HG03175 (cell line): ENCODE data around the gene MAP1B.
"Not testable (repeated sequence)": the region's sequence is repeated elsewhere in the genome, so short reads cannot be mapped to it uniquely, and the experiment has no call there.

ENCODE experiments used
- ATAC-seq: cut with Tn5 transposase; IDR thresholded peaks from one replicate; pipeline ENCODE4 v1.9.1; 2021; ENCODE audit warnings: mild to moderate bottlenecking, moderate library complexity; ENCODE audit not compliant: unreplicated experiment

Gene MAP1B

DNA sequence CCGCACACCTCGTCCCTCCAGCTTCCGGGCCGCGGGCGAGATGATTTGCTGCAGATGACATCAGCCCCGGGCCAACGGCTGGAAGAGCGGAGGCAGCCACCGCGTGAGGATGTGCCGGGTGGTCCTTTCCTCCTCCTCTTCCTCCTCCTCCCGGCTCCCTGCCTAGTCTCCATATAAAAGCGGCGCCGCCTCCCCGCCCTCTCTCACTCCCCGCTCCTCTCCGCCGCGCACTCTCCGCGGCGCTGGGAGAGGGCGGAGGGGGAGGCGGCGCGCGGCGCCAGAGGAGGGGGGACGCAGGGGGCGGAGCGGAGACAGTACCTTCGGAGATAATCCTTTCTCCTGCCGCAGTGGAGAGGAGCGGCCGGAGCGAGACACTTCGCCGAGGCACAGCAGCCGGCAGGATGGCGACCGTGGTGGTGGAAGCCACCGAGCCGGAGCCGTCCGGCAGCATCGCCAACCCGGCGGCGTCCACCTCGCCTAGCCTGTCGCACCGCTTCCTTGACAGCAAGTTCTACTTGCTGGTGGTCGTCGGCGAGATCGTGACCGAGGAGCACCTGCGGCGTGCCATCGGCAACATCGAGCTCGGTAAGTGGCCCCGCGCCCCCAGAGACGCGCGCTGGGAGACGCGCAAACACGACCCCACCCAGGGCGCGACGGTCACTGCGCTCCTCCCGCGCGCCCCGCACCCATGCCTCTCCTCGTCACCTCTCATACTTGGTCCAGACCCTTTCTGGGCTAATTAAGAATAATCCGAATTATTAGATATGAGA, at the start of gene MAP1B:
TSS of gene MAP1B (plus strand) at position 345 of the 770 bp plus-strand sequence. CDS start at position 402, 57 bp downstream.
- ATAC-seq, result no peak

DNA sequence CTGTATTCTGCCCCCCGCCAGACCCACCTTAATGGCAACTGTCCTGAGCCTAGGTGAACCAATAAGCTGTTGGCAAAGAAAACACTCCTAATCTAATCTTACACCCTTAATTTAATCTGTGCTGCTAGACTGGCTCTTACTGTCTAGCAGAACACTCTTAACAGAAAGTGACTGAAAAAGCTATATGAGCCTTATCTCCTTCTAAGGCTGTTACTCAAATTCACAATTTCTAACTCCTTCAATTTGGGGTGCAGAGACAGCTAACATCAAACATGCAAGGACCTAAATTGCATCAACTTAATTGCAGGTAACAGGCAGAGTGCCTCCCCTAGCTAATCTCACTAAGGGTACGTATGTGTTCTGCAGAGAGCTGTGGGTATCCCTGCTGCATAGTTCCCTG, 49.5 kb upstream of the MAP1B start:
- no peak for ATAC-seq

DNA sequence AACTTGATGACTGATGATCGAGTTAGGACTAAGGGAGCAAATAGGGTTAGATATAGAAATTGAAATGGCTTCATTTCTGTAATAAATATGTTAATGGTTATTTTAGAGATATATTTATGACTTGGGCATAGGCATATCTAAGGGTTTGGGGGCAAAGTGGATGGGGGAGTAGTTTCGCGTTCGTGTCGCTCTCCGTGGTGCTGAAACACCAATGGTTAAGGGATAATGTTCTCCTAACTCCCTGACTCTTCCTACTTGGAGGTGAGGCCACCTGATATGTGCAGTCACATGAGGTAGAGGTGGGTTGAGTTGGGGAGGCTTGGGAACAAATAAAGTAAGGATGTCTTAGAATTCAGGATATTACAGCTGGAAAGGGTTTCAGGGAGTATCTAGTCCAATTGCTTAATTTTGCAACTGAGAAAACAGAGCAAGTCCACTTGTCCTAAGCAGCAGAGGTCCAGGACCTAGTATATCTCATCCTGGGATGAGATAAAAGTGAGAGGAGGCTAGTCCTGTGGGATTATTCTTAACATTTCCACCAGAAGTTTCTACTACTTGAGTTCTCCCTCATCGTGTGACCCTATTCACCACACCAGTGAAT, 44.0 kb upstream of the MAP1B start:
- no peak for ATAC-seq

DNA sequence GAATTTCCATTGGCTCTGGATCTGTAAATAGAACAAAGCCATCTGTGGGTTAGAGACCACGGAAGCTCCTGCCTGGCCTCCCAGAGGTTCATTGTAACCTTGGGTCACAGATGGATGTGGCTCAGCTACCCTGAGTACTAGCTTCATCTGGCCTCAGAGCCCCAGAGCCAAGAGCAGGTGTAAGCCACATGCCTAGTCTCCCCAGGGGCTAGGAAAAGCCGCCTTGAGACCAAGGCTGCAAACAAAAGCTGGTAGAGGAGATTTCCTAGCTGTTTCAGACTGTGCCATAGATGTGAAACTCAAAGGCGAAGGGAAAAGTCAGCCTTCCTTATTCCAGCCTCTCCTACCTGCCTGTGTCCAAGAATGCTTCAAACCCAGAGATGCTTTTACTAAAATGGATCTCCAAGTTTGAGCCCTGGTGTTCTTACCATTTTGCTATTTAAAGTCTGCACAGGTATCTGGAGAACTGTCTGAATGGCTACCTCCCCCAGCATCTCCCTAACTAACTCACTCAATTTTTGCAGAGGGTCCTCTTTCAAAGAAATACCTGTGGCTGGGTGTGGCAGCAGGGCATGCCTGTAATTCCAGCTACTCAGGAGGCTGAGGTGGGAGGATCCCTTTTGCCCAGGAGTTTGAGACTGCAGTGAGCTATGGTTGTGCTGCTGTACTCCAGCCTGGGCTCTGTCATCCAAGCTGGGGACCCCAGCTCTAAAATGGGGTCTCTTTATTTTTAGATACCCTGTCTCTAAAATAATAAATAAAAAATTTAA, 42.3 kb upstream of the MAP1B start:
- ATAC-seq, result no peak

DNA sequence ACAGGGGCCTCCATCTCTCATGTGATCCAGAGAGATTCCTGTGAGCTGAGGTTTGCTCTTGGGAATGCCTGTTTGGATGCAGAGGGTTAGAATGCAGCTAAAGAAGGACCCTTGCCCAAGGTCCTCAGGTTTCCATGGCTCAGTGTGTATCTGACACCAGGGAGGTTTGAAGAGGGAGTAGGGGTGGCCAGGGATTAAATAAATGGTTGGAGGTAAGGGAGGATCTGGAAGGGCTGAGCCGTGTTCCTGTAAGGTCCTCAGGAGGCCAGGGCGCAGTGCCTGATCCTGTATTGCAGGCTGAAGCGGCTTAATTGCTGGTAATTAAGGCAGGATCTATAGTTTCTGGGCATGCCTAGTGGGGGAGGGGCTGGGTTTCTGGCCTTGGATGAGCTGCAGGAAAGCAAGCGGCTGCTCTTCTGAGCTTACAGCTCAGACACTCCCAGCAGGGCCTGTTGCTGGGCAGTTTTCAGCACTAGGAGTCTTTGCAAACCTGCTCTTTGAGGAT, 41.5 kb upstream of the MAP1B start:
- no peak for ATAC-seq

DNA sequence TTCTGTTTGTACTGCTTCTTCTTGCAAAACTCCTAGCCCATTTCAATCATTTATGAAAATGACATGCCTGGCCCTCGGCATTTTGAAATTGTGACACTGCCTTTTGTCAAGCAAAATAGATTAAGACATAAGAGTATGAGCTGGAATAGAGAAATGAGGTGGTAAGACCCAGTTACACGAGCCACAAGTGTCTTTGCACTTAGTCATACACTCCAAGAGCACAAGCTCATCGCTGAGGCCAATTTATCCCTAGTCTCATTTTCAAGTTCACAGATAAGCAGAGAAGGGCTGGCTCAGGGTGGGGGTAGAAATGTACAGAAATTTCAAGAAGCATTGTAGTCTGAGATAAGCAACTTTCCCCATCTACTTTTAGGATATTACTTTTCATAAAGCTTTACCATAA, 40.6 kb upstream of the MAP1B start:
- ATAC-seq, result no peak

DNA sequence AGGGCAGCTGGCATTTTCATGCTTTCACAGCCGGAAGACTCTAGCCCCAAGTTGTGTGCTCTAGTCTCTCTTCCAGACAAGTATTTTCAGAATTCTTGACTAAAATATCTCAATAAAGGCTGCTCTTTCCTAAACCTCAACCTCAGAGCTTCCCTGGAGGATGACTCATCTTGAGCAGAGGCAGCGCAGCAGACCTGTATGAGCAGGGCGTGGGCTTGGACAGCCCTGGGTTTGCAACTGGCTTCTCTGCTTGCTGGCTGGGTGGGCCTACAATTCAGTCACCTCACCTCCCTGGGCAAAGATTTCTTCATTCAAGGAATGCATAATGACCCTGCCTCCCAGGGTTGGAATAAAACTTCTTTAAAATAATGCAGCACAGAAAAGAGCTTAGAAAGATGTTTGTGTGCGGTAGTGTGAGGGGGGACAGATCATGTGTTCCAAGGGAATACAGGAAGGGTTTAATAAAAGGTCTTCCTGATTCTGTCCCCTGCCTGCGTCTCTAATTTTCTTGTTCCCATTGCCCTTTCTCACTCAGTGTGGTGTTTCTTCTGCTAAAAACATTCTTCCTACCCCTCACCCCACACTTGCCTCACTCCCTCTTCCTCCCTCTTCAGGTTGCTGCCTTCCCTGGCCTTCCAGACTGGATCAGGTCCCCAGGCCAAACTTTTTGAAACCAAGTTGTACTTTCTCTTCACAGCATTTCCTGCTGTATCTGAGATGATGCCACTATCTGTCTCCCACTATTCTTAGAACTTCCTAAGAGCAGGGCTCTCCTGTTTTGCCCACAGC, 39.4 kb upstream of the MAP1B start:
- no peak for ATAC-seq

DNA sequence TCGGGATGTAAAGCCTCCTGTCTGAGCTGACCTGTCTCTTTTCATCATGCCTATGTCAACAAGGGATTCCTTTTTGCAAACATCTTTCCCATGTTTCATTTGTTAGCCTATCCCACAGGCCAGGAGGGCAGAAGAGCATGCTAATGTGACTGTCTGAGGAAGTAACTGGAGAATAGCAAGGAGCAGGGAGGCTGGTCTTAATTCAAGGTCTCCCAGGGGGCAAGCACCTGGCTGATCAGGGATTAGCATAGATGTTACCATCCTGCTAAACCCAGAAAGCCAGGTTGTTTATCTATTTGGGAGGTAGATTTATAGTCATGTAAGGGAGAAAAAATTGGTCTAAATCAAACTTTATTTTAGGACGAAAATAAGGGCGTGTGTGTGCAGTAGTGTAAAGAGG, 36.7 kb upstream of the MAP1B start:
- no peak for ATAC-seq

DNA sequence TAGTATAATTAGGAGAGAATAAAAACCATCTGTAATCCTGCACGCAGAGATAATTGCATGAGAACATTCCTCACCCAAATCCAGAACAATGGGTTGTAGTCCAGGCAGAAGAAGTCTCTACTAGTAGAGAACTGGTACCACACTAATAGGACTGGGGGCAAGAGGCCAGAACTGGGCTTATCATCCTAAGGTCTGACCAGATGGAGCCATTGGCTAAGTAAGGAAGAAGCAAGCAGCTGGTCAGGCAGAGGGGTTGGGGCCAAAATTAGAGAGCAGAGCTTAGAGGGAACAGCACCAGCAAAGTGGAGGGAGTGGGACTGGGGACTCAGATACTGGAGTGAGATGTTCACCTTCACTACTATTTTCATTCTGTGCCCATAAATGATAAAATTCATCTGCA, 35.4 kb upstream of the MAP1B start:
- ATAC-seq, result no peak

DNA sequence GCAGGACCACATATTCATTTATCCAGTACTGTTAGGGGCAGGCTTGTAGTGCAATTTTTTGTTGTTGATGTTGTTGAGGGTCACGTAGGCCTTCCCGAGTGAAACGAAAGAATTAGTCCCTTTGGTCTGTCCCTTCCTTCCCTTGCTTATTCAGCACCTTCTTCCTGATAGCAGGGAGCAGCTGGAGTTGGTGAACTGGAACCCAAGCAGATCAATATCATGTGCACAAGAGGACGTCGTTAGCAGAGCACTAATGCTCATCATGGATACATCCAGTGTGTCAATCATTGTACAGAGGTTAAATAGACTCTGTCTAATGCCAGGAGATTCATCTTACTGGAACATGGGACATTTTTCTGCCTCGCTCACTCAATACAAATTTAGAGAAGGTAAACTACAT, 33.0 kb upstream of the MAP1B start:
- no peak for ATAC-seq

DNA sequence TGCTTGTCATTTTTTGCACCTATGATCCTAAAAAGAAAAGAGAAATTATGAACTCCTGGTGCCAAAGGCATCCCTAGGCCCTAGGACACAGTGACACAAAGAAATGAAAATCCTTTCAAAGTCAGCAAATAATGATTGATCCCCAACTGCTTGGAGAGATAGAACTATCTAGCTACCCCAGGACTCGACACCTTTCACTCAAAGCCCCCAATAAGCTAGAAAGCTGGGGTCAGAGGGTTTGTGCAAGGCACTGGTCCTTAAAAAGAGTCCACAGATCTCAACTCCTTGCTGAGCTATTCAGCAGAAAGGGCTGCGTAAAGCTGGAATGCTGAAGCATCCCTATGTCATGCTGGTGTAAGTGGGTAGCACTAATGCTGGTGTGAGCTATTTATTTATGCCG, 31.8 kb upstream of the MAP1B start:
- ATAC-seq, result no peak

DNA sequence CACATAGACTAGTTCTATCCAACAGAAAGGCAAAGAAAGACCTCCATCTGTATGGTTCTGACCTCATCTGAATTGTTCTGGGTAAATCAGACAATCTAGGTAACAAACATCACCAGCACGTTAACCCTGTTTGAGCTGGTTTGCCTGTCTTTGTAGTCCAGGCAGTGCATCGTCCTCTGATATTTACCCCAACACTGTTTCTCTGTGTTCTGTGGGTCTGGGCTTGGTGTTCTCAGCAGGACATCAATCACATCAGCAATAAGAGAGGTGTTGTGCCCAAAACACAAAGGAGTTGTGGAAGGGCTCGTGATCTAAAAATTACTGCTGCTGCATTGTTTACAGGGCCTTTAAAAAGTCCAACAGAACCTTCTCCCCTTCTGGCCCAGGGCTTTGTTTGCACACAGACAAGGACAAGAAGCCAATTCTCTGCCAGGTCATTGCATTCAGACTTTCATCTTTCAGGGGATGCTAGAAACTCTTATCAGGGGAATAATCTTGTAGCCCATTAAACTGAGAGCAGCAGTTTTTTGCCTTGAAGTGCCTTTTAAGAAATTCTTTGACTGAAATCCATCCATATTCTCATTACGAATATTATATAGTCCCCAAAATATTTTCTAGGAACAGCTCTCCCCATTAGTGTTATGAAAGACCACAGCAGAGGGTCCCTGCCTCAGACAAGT, 30.5 kb upstream of the MAP1B start:
- ATAC-seq, result no peak

DNA sequence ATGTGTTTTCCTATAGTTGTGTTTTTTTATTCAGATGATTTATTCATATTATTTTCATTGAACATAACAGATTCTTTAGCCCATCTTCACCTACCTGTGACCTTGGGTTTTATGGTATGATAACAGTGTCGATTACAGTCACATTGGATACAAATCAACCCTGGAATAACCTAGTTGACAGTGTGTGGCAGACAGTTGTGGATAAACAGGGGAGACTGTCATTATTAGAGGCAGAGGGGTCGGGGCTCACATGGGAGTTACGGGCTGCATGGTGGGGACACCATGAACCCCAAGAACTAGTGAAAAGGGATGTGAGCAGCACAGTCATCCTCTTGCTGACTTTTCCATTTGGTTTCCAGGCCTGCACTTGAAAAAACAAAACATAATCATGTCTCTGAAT, 29.9 kb upstream of the MAP1B start:
- ATAC-seq, result no peak

DNA sequence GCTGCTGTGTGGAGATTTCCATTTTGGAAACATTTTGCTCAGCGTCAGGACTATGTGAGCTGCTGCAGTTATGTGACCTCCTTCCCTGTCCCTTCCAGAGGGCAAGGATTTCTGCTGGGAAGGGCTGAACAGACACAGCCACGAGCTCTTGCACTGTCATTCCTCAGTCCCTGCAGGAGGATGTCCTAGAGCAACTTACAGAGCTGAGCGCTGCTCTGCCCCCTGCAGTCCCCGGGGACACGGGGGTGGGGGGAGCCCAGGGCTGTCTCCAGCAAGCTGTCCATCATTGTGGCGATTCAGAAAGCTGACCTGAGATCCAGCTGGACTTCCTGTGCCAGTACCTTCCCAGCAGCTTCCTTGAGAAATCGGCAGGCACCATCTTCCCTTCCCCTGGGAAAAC, 28.0 kb upstream of the MAP1B start:
- no peak for ATAC-seq

DNA sequence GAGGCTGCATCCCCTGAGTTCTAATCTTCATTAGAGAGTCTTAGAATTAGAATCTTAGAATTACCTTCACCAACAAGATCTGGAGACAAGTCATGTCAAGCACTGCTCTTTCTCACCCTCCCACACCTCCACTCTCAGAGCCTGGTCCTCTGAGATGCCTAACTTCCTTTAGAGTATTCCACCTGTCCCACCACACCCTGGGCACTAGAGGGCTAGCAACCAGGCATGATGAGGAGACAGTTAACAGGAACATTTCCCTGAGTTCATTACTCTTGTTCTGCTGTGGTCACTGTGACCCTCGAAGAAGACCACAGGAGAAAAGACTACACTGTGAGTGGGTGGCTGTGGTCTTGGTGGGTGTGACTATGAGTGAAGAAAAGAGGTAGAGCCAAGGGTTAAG, 25.2 kb upstream of the MAP1B start:
- no peak for ATAC-seq

DNA sequence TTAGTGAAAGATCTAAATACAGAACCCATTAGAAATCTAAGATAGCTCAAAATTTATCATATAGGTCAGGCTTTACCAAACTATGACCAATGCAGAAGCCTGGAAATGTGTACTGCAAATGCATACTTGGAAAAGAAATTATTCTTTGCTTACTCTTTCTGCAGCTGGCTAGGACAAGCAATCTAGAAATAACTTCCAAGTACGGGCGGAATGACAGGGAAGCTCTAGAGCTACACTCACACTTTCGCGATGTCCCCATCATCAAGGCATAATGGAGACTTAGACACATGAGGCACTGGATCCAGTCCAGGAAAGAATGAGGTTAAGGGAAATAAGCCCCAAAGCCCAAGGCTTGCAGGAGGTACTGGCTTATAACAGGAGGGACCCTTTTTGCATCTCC, 22.4 kb upstream of the MAP1B start:
- no peak for ATAC-seq

DNA sequence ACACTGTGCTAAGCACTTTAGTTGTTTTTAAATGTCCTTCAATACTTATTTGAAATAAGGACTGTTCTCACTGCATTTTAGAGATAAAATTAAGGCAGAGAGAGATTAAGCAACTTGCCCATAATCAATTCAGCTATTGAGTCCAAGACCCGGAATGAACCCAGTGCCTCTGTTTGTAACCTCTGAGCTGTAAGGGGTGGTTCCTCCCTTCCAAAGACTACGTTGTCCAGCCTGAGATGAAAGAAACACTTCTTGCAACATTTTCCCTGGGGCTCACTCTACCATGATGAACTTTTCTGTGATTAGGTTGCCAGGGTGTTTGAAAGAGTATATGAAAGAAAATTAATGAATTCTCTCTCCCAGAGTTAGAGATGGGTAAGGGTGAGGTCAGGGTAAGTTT, 22.0 kb upstream of the MAP1B start:
- ATAC-seq, result no peak

DNA sequence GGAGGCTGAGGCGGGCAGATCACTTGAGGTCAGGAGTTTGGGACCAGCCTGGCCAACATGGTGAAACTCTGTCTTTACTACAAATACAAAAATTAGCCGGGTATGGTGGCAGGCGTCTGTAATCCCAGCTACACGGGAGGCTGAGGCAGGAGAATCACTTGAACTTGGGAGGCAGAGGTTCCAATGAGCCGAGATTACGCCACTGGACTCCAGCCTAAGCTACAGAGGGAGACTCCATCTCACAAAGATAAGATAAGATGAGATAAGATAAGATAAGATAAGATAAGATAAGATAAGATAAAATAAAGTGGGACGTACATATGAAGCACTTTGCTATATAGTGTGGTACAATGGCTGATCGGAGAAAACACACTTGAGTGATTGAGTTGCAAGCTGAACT, 17.6 kb upstream of the MAP1B start:
- not testable (repeated sequence) for ATAC-seq

DNA sequence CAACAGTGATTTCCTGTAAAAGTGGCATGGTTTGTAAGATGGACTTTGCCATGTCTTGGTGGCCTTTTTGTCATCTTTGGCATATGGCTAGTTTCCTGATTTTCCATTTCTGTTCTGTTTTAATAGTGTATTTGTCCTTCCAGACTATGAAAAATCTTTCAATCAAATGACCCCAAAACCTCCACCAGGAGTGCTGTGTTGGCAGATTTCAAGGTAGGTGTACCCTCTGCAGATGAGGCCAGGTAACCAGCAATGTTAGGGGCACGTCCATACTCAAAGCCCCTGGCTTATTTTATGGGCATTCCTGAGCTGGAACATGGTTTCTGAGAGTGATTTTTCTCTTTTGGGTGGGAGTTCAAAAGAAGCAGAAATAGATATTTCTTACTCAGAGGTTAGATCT, 15.2 kb upstream of the MAP1B start:
- no peak for ATAC-seq

DNA sequence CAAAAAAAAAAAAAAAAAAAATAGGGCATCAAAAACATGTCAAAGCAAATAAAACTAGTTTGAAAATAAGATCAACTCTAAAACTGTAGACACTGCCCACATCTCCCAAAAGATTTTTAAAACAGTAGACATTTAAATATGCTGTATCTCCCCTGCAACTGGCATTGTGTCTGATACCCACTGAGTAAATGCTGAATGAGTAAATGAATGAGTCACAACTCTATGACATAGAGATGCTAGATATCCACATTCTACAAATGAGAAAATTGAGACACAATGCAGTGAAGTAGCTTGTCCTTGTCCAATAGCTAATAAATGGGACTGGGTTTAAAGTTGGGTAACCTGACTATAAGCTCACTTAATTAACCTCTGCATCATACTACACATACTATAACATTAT, 14.1 kb upstream of the MAP1B start:
- no peak for ATAC-seq

DNA sequence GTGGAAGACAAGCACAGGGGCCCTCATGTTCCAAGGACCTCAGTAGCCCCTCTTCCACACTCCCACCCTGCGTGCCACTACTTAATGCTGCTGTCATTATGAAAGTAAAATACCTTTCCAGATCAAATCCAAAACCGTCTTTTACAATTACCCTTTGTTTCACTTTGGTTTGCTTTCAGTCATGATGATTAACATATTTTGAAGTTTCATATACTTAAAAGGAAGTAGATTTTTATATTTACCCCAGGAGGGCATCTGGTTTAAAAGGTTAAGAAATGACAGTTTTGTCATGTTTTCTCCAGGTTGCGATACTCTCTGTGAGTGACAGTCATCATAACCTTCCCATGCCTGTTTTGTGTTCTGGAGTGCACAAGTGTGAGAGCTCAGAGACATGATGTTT, 13.5 kb upstream of the MAP1B start:
- no peak for ATAC-seq
